Body of pancreas (tissue), 4 donors: ENCODE results near the gene EIF2AK3. TPM values are rescaled to one million over a fixed set of nuclear protein-coding genes. Genes with fewer than 3 reads are reported as not detected.
"Not testable (repeated sequence)": the region's sequence is repeated elsewhere in the genome, so short reads cannot be mapped to it uniquely, and the experiment has no call there.

Experiments used
- ATAC-seq: fragments of 150-250 bp; one replicate; pipeline ENCODE4 v1.9.1; 2016
- DNase-seq, 4 donors: peaks; one replicate each; pipeline ENCODE4 v3.0.0-alpha.2; 2019
- H3K27ac ChIP-seq, 4 donors: fragments of 200-600 bp; sonication (generic); 1 replicate in 3 of 4; 2 replicates in 1 of 4; pipeline versions ENCODE4 v1.5.1 to v1.6.1; 2016 to 2019; ENCODE audit warnings: mild to moderate bottlenecking in 1 of 4, mixed read lengths in 1 of 4, moderate library complexity in 1 of 4
- H3K27me3 ChIP-seq, 2 donors: fragments of 200-600 bp; sonication (generic); one replicate each; pipeline ENCODE4 v1.6.0; 2016; ENCODE audit warnings: mild to moderate bottlenecking in 1 of 2
- H3K36me3 ChIP-seq, 2 donors: fragments of 200-600 bp; sonication (generic); replicated peaks in 1 of 2; 2 replicates each; pipeline ENCODE4 v1.5.1; 2016; ENCODE audit warnings: low read depth in 2 of 2; ENCODE audit not compliant: insufficient read depth in 1 of 2
- H3K4me1 ChIP-seq: fragments of 200-600 bp; sonication (generic); one replicate; pipeline ENCODE4 v1.6.0; 2016
- H3K4me3 ChIP-seq, 2 donors: fragments of 200-600 bp; sonication (generic); 1 replicate in 1 of 2; 2 replicates in 1 of 2; pipeline ENCODE4 v1.5.1; 2016 to 2019
- H3K9me3 ChIP-seq, 3 donors: fragments of 200-600 bp; sonication (generic); 1 replicate in 2 of 3; 2 replicates in 1 of 3; pipeline ENCODE4 v1.5.1; 2016
- POLR2A ChIP-seq, 3 donors: fragments of 450-650 bp; IDR thresholded peaks; one replicate each; pipeline ENCODE4 v1.6.1; 2016; ENCODE audit warnings: antibody characterized with exemption in 3 of 3, mild to moderate bottlenecking in 2 of 3
- WGBS, 2 donors: methylation state at CpG; one replicate each; pipeline ENCODE4 v1.1.5; 2017; 5-methylcytosine and 5-hydroxymethylcytosine counted together
- intact Hi-C: fragments of 100-400 bp; cut with DNase I; formaldehyde crosslinking; loops from one replicate; pipeline ENCODE4 v1.15.1; 2023
- total RNA-seq, 2 donors: library from RNA; depleted of rRNA; stranded (reverse); fragments of >200 nt; gene quantifications; one replicate each; pipeline ENCODE4 v1.1.0, GENCODE V29; 2016
- TF ChIP-seq, protein P1 (sequence below), 7 experiments: fragments of 450-650 bp in 4 of 7; fragments of 200-600 bp in 3 of 7; sonication (generic) in 3 of 7; IDR thresholded peaks; one replicate each; pipeline ENCODE4 v1.5.1; 2016 to 2019; ENCODE audit warnings: antibody characterized with exemption in 7 of 7

Gene EIF2AK3
- total RNA-seq, 2 donors from 2014 or later: 42.5 to 43.6 TPM

DNA sequence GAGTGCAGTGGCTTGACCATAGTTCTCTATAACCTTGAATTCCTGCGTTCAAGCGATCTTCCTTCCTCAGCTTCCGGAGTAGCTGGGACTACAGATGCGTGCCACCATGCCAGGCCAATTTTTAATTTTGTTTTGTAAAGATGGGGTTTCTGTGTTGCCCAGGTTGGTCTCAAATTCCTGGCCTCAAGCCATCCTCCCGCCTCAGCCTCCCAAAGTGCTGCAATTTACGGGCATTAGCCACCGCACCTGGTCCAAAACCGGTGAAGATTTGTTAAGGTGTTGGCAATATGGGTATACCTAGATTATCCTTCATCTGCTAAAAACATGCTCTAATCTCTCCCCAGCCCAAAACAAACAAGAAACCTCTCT is 1.3 kb upstream of the EIF2AK3 start:
- no peak overlapping the region for H3K4me3 ChIP-seq
- peak overlapping the region; percentile 93 to 98 (median 96) for H3K27ac ChIP-seq
- DNase-seq (peak in 2 of 4 donors; percentile 25 to 35), ATAC-seq (no peak)
- no peaks in the 10 kb centered on the region for H3K27me3 ChIP-seq
- H3K9me3 ChIP-seq: no peaks in the 10 kb centered on the region
- H3K4me1 ChIP-seq: peaks cover 20% of the 10 kb centered on the region
- TF ChIP-seq, protein P1, sequence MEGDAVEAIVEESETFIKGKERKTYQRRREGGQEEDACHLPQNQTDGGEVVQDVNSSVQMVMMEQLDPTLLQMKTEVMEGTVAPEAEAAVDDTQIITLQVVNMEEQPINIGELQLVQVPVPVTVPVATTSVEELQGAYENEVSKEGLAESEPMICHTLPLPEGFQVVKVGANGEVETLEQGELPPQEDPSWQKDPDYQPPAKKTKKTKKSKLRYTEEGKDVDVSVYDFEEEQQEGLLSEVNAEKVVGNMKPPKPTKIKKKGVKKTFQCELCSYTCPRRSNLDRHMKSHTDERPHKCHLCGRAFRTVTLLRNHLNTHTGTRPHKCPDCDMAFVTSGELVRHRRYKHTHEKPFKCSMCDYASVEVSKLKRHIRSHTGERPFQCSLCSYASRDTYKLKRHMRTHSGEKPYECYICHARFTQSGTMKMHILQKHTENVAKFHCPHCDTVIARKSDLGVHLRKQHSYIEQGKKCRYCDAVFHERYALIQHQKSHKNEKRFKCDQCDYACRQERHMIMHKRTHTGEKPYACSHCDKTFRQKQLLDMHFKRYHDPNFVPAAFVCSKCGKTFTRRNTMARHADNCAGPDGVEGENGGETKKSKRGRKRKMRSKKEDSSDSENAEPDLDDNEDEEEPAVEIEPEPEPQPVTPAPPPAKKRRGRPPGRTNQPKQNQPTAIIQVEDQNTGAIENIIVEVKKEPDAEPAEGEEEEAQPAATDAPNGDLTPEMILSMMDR (IDR thresholded peaks at IDR 0.05): no peak
- no peak for TF ChIP-seq POLR2A (IDR thresholded peaks at IDR 0.05)
- 57 to 60% methylated on average over 8 of the region's 8 CpGs for WGBS, 2 donors
- intact Hi-C loops: no loop called here
- H3K36me3 ChIP-seq: no peaks in the 10 kb centered on the region

DNA sequence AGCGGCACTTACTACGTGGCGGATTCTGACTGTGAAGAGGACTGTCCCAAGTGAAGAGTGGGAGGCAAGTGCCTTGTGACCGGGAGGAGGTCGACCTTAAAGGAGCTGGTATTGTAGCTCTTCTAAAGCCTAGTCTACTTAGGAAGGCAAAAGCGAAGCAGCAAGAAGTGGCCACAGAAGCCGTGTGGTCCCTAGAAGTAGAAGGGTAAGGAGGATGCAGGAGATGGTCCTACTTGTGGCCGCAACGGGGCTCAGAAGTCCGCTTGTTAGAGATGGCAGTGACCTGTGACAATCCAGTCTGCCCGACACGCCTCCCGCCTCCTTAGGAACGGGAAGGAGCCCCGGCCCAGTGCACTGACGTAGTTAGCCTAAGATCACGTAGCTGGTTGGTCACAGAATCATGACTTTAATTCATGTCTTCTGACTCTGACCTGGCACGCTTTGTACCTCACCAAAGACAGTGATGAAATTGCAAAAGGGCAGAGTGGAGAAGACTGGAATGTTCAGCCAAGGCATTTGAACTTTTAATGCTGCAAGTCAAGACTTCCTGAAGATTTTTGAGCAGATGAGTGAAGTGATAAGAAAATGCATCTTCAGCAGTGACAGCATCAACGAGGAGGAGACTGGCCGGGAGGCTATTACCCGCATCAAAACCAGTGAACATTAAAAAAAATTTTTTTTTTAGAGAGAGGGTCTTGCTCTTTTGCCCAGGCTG is 749 bp upstream of the EIF2AK3 start:
- Histone ChIP-seq H3K4me3 (no peak overlapping the region), H3K27me3 (no peaks in the 10 kb centered on the region), H3K4me1 (peaks cover 21% of the 10 kb centered on the region), H3K27ac (peak overlapping the region; percentile 93 to 98 (median 96)), H3K9me3 (no peaks in the 10 kb centered on the region), H3K36me3 (no peaks in the 10 kb centered on the region)
- TF ChIP-seq POLR2A (IDR thresholded peaks at IDR 0.05): peak; percentile 93 to 97 (median 95)
- TF ChIP-seq, protein P1 (IDR thresholded peaks at IDR 0.05): no peak
- 1% methylated on average over 15 to 21 of the region's 21 CpGs for WGBS, 2 donors
- intact Hi-C loops: no loop called here
- DNase-seq (peak; percentile 91 to 96 (median 94)), ATAC-seq (peak; percentile 67)

DNA sequence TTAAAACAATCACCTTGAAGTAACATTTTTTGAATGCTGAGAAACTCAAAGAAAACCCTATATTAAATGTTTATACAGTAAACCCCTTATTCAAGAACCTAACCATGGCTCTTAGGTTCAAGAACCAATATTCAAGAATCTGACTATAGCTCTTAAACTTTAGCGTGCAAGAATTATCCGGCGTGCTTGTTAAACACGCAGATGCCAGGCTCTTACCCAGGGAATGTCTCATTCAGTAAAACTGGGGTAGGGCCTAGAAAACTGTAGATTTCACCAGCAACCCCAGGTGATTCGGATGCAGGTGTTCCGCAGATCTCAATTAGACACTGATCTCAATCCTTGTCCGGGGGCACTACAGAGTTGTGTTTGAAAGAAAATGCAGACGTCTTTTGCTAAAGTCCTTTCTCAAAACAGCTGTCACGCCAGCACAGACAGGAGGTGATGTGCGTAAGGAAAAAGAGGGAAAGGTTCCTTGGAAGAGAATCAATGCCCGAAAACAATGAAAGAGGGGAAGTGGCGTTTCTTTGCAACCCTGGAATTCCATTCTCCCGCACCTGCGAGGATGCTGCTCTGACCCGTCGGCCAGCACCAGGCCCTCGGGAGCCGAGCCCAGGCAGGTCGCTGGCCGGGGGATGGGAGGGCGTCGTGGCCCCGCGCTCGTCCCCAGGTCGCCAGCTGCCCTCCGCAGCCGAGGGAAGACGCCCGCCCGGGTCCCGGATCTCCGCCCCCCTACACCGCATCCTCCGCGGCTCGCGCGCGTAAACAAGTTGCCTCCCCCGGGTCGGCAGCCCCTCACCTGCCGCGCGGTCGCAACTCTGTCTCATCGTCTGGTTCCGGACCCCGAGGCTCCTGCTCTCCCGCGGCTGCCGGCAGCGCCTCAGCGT is 851 bp downstream of the EIF2AK3 start:
- ATAC-seq (no peak), DNase-seq (peak; percentile 33 to 56 (median 50))
- intact Hi-C loops: no loop called here
- Histone ChIP-seq H3K4me3 (peak overlapping the region; percentile 72 to 85), H3K36me3 (no peaks in the 10 kb centered on the region), H3K9me3 (no peaks in the 10 kb centered on the region), H3K27me3 (no peaks in the 10 kb centered on the region), H3K27ac (peak overlapping the region; percentile 97 to 99 (median 98)), H3K4me1 (peaks cover 33% of the 10 kb centered on the region)
- WGBS, 2 donors: 0 to 2% methylated on average over 22 to 51 of the region's 54 CpGs
- TF ChIP-seq, protein P1 (IDR thresholded peaks at IDR 0.05): no peak
- TF ChIP-seq POLR2A (IDR thresholded peaks at IDR 0.05): peak in 1 of 3 donors; percentile 23

DNA sequence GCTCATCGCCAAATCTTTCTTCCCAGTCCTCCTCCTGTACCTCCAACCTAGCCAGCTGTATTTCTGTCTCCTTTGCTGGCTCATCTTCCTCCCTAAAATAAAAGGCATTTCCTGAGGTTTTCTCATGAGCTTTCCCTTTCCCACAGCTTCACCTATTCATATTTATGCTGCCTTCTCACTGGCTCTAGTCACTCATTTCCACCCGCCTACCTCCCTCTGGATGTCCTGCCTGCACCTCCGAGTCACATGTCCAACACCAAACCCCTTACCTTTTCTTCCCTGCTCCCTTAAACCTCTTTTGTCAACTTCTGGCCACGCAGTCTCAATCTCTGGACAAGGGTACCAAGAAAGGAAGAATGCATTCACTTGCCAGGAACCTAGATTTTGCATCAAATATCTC is 2.8 kb downstream of the EIF2AK3 start:
- Histone ChIP-seq H3K9me3 (no peaks in the 10 kb centered on the region), H3K4me1 (peaks cover 53% of the 10 kb centered on the region), H3K4me3 (no peak overlapping the region), H3K36me3 (no peaks in the 10 kb centered on the region), H3K27ac (peak overlapping the region; percentile 59 to 98 (median 82)), H3K27me3 (no peaks in the 10 kb centered on the region)
- ATAC-seq (no peak), DNase-seq (peak in 2 of 4 donors; percentile 41 to 45)
- peak in 2 of 3 donors; percentile 26 to 48 for TF ChIP-seq POLR2A (IDR thresholded peaks at IDR 0.05)
- TF ChIP-seq, protein P1 (IDR thresholded peaks at IDR 0.05): no peak
- intact Hi-C loops: no loop called here
- 38 to 63% methylated on average over 4 of the region's 4 CpGs for WGBS, 2 donors

- H3K27me3 ChIP-seq, H3K4me3 ChIP-seq, H3K36me3 ChIP-seq, ATAC-seq, intact Hi-C loops, DNase-seq, H3K9me3 ChIP-seq: not testable (repeated sequence)
- Histone ChIP-seq H3K4me1 (peaks cover 56% of the 10 kb centered on the region), H3K27ac (peak overlapping the region; percentile 59 to 98 (median 82))
- 65 to 71% methylated on average over 11 of the region's 11 CpGs for WGBS, 2 donors
Observed at GRCh38 chr2:88623831-88624465, 3.3 kb downstream of the EIF2AK3 start.
